GM18520 (cell line): ENCODE data around the gene ZNF552.

Experiments used
- ATAC-seq: cut with Tn5 transposase; IDR thresholded peaks from one replicate; pipeline ENCODE4 v1.9.1; 2021; ENCODE audit not compliant: unreplicated experiment

ZNF552 gene

DNA sequence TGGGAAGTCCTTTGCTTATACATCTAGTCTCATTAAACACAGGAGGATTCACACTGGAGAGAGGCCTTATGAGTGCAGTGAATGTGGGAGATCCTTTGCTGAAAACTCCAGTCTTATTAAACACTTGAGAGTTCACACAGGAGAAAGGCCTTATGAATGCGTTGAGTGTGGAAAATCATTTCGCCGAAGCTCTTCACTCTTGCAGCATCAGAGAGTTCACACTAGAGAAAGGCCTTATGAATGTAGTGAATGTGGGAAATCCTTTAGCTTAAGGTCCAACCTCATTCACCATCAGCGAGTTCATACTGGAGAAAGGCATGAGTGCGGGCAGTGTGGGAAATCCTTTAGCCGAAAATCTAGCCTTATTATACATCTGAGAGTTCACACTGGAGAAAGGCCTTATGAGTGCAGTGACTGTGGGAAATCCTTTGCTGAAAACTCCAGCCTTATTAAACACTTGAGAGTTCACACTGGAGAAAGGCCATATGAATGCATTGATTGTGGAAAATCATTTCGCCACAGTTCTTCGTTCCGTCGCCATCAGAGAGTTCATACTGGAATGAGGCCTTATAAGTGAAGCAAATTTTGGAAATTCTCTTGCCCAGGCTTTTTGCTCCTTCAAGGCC, 35.4 kb downstream of the ZNF552 start:
- no peak for ATAC-seq

DNA sequence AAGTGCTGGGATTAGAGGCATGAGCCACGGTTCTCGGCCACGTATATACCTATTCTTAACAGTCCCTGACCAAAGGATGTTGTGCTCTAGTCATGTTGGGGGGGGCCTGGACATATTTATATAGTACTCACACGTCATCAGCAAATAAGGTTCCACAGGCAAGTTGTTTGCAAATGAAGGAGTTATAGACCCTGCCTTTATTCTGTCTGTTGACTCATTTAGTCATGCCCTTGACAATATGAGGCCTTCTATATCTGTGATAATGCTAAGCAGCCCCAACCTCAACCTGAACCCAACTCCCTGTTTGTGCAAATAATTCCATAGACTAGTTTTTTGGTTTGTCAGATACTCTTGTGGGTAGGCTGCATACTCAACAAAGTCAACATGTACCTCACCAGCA, 36.4 kb downstream of the ZNF552 start:
- ATAC-seq = no peak

DNA sequence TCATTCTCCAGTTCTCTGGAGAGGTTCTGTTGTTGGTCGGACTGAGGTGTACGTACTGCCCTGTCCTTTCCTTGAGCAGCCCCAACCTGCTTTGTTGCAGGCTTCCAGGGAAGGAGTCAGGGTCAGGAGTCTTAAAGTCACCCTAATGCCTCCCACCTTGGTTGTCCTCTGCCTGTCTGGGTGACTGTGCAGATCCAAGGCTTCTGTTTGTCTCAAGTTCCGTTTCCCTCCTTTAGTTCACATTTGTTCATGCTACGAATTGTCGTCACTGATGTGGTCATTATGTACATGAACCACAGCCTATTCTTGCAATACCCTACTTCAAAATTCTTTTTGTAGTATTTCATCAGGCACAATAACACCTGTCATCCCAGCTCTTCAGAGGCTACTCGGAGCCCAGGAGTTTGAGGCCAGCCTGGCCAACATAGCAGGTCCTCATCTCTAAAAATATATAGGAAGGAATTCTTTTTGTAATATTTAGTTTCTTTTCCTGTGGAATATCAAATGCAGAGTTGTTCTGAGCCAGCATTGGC, 37.9 kb downstream of the ZNF552 start:
- ATAC-seq = no peak

DNA sequence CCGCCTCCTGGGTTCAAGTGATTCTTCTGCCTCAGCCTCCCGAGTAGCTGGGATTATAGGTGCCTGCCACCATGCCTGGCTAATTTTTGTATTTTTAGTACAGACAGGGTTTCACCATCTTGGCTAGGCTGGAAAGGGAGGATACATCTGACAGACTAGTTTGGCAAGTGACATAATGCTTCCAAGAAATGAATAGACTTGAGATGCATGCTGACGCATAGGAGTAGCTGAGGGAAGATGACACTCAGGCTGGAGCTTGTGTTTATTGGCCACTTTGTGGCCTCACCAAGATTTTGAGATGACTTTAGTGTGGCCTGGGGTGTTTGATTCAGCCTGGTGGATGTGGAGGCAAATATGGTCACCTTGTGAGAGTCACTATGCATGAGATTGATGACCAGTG, 41.2 kb downstream of the ZNF552 start:
- ATAC-seq = no peak

DNA sequence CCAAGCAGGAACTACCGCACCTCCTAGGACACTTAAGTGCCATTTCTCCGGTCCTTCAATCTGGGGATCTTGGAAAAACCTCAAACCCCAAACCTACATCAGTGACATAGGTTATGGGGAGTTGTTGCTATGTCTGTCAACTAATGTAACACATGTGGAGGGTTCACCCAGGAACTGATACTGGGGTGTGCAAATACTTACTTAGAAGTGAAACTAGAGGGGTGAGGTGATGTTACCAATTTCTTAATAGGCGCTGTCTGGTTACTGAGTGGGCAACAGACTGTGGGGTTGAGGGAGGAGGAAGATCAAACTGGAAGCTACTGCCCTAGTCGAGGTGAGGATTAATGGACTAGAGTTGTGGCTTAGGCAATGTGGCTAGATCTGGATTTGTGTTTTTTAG, 43.3 kb downstream of the ZNF552 start:
- ATAC-seq = no peak

DNA sequence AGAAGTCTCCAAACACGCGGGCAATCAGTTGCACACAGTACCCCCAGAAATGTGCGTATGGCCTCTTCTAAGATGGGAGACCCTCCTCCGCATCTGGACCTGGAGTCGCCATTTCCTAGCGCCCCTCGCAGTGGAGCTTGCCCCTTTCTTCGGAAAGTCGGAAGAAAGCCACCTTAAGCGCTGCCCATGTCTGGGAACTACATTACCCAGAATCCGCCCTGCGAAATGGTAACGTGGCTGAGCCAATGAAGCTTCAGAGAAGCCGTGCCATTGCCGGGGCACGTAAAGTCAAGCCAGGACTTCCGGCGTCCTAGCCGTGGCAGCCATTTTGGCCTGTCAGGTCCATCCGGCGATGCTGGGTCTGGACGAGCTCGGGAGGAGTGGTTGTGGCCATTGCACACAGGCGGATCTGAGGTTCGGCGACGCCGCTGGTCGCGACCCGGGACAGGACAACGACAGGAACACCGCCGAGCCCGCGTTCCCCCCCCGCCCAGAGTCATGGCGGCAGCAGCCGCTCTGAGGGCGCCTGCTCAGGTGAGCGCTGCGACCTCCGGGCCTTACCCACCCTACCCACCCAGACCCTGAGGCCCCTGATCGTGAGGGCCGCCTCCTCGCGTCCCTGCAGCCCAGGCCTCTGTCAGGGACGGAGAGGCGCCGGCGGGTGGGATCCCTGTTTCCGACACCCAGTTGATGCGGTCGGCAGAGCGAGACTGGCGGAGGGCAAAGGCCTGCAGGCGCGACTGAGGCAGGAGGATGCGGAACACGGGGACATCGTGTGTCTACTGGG, 45.2 kb downstream of the ZNF552 start, which contains the start of gene ZNF586:
Gene ZNF586, plus strand, starts transcription at position 332 of the 787 bp plus-strand sequence. Its CDS starts 167 bp downstream, at position 499.
- peak; percentile 99 for ATAC-seq

DNA sequence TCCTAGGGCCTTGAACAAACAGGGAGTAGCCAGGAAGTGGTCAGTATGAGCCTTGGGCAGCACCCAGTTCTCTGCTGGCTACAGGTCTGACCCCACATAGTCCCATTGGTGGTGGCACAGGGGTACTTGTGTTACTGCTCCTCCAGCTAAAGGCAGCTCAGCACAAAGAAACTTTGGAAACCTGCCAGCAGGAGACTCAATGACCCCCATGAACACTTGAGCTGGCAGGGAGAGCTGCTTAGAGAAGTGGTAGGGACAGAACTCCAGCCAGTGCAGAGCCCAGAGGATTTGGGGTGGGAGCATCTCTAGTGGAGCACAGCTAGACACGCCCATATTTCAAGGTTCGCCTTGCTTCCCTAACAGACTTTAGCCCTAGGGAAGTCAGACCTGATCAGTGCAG, 55.6 kb downstream of the ZNF552 start:
- ATAC-seq = no peak

DNA sequence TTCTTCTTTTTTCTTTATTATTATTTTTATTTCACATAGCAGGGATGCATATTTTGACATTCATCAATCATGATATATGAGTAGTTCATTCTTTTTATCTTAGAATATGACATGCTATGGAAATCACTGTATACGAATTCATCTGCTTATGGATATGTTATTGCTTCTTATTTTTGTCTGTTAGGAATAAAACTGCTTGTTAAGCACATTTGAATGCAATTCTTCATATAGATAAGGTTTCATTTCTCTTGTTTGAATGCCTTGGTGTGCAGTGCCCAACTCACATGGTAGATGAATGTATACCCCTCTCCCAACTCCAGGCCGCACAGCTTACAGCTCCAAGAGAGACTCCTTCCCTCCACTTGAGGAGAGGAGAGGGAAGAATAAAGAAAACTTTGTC, 56.8 kb downstream of the ZNF552 start:
- no peak for ATAC-seq
